GM06990 (cell line): ENCODE data around the gene TWNK.

Experiments used
- DNase-seq: peaks from one replicate; pipeline ENCODE4 v3.0.0-alpha.2; 2011; ENCODE audit not compliant: insufficient read length; ENCODE audit errors: extremely low read depth
- H3K27me3 ChIP-seq: replicated peaks from 2 replicates; pipeline ENCODE4 v1.6.0; 2011; ENCODE audit warnings: low read length; ENCODE audit not compliant: control insufficient read depth, insufficient read depth
- H3K36me3 ChIP-seq: 2 replicates; pipeline ENCODE4 v1.5.1; 2011; ENCODE audit warnings: low read length; ENCODE audit not compliant: control insufficient read depth, insufficient read depth
- H3K4me3 ChIP-seq: replicated peaks from 2 replicates; pipeline ENCODE4 v1.5.1; 2011; ENCODE audit warnings: low read depth, mild to moderate bottlenecking, control low read depth, low read length
- TF ChIP-seq, protein P1 (sequence below): IDR thresholded peaks from 2 replicates; pipeline ENCODE4 v1.5.1; 2011; ENCODE audit warnings: low read length, control low read depth, mild to moderate bottlenecking, inconsistent platforms; ENCODE audit not compliant: insufficient read depth, poor library complexity, severe bottlenecking

TWNK gene

DNA sequence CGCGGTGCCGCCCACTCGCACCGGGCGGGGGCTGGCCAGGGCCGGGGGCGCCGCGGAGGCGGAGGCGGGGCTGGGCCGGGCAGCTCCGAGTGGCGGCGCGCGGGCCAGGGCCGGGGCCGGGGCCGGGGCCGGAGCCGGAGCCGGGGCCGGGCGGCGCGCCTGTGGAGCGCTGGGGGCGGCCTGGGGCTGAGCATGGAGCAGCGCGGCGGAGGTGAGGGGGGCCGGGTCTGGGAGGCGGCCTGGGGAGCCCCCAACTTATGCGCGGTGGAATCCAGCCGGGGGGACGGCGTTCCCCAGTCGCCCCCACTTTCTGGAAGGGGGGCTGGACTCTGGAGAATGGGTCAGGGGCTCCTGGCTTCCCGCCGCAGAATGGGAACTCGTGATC, 12.4 kb downstream of the TWNK start, which contains the start of gene LZTS2:
LZTS2 (plus strand) TSS at position 67 of the 385 bp plus-strand sequence. CDS start 2,731 bp downstream, outside the sequence.
- Histone ChIP-seq H3K4me3 (peak within 1 kb of the TSS; percentile 92), H3K27me3 (no peaks in the 10 kb centered on the region), H3K36me3 (peaks cover 5% of the 10 kb centered on the region)
- no peak for DNase-seq
- TF ChIP-seq, protein P1, sequence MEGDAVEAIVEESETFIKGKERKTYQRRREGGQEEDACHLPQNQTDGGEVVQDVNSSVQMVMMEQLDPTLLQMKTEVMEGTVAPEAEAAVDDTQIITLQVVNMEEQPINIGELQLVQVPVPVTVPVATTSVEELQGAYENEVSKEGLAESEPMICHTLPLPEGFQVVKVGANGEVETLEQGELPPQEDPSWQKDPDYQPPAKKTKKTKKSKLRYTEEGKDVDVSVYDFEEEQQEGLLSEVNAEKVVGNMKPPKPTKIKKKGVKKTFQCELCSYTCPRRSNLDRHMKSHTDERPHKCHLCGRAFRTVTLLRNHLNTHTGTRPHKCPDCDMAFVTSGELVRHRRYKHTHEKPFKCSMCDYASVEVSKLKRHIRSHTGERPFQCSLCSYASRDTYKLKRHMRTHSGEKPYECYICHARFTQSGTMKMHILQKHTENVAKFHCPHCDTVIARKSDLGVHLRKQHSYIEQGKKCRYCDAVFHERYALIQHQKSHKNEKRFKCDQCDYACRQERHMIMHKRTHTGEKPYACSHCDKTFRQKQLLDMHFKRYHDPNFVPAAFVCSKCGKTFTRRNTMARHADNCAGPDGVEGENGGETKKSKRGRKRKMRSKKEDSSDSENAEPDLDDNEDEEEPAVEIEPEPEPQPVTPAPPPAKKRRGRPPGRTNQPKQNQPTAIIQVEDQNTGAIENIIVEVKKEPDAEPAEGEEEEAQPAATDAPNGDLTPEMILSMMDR, result no peak

DNA sequence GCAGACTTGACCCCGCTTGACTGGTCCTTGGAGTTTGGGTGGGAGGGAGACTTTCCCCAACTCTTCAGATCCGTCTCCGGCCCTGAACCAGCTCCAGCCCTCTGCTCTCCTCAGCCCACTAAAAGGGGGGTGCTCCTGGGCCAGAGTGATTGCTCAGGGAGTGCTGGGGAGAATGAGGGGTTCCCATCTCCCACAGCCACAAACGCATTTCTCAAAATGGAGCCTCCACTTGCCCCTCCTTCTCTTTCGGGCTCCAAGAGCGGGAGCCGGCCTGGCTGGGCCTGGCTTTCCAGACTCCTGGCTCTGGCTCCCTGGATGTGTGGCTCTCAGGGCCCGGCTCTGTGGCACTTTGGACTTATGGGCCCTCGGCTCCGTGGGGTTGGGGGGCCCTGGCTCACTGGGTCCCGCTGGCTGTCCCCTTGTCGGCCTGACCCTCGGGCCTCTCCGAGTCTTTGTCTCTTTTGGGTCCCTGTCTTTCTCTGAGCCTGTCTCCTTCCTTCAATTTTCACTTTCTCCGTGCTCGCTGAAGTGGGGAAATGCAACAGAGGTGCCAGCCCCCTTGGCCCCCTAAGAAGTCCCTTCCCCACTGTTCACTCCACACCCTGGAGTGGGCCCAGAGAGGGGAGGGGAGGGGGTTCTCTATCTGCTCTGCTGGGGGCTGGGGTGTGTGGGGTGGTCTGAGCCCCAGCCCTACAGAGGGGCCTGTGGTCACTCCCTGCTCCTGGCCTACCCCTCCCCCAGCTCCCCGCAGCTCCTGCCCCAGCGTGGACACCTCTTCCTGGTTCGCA, 13.0 kb downstream of the TWNK start:
- peak overlapping the region; percentile 53 for H3K4me3 ChIP-seq
- H3K27me3 ChIP-seq, result no peaks in the 10 kb centered on the region
- H3K36me3 ChIP-seq, result peaks cover 4% of the 10 kb centered on the region
- TF ChIP-seq, protein P1, result no peak
- no peak for DNase-seq

DNA sequence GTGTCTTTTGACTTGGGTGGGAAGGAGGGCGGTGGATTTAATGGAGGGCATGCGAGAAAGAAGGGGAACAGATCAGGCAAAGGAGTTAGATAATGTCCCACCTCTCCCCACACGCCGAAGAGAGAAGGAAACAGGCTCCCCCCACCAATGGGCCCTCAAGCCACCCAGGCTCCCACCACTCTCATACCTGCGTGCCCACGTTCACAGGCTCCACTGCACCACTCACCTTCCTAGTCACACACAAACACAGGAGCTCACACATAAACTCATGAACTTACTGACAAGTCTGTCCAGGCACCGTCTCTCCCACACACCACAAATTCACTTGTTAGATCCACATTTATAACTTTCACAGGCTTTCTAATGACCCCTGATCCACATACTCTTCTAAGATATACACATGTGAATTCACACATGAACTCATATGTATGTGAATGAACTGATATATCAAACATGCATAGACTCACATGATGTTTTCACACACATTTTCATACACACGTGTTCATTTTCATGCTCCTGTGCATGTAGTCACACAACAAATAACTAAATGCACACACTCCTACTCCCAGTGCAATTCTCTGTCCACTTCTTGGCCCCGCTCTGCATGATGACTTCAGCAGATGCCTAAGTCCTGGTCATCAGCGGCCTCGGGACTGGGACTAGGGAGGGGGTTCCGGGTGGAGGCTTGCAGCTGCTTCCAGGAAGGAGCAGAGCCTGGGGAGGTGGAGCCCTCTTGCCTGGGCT, 13.7 kb downstream of the TWNK start:
- TF ChIP-seq, protein P1, result no peak
- Histone ChIP-seq H3K36me3 (peaks cover 4% of the 10 kb centered on the region), H3K27me3 (no peaks in the 10 kb centered on the region), H3K4me3 (no peak overlapping the region)
- no peak for DNase-seq

DNA sequence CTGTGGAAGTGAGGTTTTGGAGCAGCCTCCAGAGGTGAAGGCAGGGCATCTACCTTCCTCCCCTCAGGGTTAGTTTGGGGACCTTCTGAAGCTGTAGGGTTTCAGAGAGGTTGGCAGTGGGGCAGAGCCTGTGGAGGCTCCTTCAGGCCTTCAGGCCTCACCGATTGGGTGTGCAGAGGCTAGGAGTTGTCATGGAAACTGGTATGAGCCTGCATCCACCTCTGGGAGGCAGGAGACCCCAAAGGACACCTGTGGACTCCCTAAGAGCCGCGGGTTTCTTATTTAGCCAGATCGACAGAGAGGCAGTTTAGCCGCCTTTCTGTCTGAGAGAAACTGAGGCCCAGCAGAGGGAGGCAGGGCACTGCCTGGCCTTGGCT, 14.3 kb downstream of the TWNK start:
- Histone ChIP-seq H3K4me3 (no peak overlapping the region), H3K36me3 (peaks cover 4% of the 10 kb centered on the region)
- TF ChIP-seq, protein P1, result no peak

DNA sequence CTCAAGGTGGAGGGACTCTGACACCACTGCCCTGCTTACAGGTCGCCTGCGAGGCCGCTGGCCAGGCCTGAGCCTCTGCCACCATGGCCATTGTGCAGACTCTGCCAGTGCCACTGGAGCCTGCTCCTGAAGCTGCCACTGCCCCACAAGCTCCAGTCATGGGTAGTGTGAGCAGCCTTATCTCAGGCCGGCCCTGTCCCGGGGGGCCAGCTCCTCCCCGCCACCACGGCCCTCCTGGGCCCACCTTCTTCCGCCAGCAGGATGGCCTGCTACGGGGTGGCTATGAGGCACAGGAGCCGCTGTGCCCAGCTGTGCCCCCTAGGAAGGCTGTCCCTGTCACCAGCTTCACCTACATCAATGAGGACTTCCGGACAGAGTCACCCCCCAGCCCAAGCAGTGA, 15.1 kb downstream of the TWNK start:
- Histone ChIP-seq H3K36me3 (peaks cover 4% of the 10 kb centered on the region), H3K4me3 (no peak overlapping the region), H3K27me3 (no peaks in the 10 kb centered on the region)
- TF ChIP-seq, protein P1, result no peak
- DNase-seq, result no peak

More for the DNA sequence above, 14.3 kb downstream of the TWNK start:
- H3K27me3 ChIP-seq, result no peaks in the 10 kb centered on the region
- DNase-seq, result no peak
